Activated CD8-positive, alpha-beta T cell treated with anti-CD3 and anti-CD28 coated beads, Interleukin-2, amount 10 ng/mL, durations not matched to agents 7 days and 5 days (primary cell): ENCODE data around the gene SECISBP2L. TPM values are rescaled to one million over a fixed set of nuclear protein-coding genes. Genes with fewer than 3 reads are reported as not detected.

Experiments used
- ATAC-seq: fragments of 150-1000 bp; cut with Tn5 transposase; one replicate; pipeline ENCODE4 v1.10.0; 2021; ENCODE audit warnings: moderate library complexity
- CTCF ChIA-PET: fragments of 350-600 bp; sonication (Branson Sonifier 250); formaldehyde crosslinking; loops from one replicate; lab custom pipeline; 2021; ENCODE audit warnings: antibody characterized with exemption; lab: Charles Lee
- POLR2A ChIA-PET: fragments of 350-600 bp; sonication (Branson Sonifier 250); formaldehyde crosslinking; loops from one replicate; lab custom pipeline; 2021; ENCODE audit warnings: antibody characterized with exemption; lab: Charles Lee
- DNase-seq: peaks from one replicate; pipeline ENCODE4 v3.0.0-alpha.2; 2020
- H3K27ac Mint-ChIP-seq: one replicate; pipeline ENCODE4 v1.8.0; 2021; ENCODE audit warnings: mild to moderate bottlenecking, mixed read lengths
- H3K27me3 Mint-ChIP-seq: one replicate; pipeline ENCODE4 v1.8.0; 2021; ENCODE audit warnings: low read depth, mixed read lengths
- H3K36me3 Mint-ChIP-seq: one replicate; pipeline ENCODE4 v1.8.0; 2021; ENCODE audit warnings: low read depth, mixed read lengths
- H3K4me1 Mint-ChIP-seq: one replicate; pipeline ENCODE4 v1.8.0; 2021; ENCODE audit warnings: low read depth, mixed read lengths
- H3K4me3 Mint-ChIP-seq: one replicate; pipeline ENCODE4 v1.8.0; 2021; ENCODE audit warnings: mild to moderate bottlenecking, mixed read lengths
- H3K9me3 Mint-ChIP-seq: one replicate; pipeline ENCODE4 v1.8.0; 2022; ENCODE audit warnings: mixed read lengths; ENCODE audit not compliant: insufficient read depth
- total RNA-seq, 2 experiments: library from RNA; stranded (reverse); gene quantifications; one replicate each; pipeline ENCODE4 v1.2.3, GENCODE V29; 2021

SECISBP2L gene
- total RNA-seq, 2 experiments from 2014 or later: 28.3 to 29.2 TPM

- H3K4me3 Mint-ChIP-seq: peak overlapping the region; percentile 69
- ChIA-PET POLR2A (interaction anchor here (0.8 to 3.8 kb wide), 4 partner anchors 10 to 85 kb away, joined by 3 to 33 read pairs (median 5); partner anchors contain the start of genes EID1 and SECISBP2L), CTCF (interaction anchor here (1.1 to 9.2 kb wide), 4 partner anchors 12 to 102 kb away, joined by 4 to 123 read pairs (median 64); partner anchors contain the start of gene EID1)
- peaks cover 22% of the 10 kb centered on the region for H3K27me3 Mint-ChIP-seq
- H3K4me1 Mint-ChIP-seq: peaks cover 50% of the 10 kb centered on the region
- DNase-seq (peak; percentile 26), ATAC-seq (no peak)
- H3K36me3 Mint-ChIP-seq: peaks cover 6% of the 10 kb centered on the region
- H3K9me3 Mint-ChIP-seq: no peaks in the 10 kb centered on the region
- no peak overlapping the region for H3K27ac Mint-ChIP-seq
These were observed 83.4 kb downstream of the SECISBP2L start for GRCh38 chr15:48962662-48963523.

- POLR2A ChIA-PET: no interaction called here
- no peaks in the 10 kb centered on the region for H3K4me1 Mint-ChIP-seq
- CTCF ChIA-PET: no interaction called here
- no peak overlapping the region for H3K4me3 Mint-ChIP-seq
- no peaks in the 10 kb centered on the region for H3K36me3 Mint-ChIP-seq
- no peak overlapping the region for H3K27ac Mint-ChIP-seq
- no peaks in the 10 kb centered on the region for H3K9me3 Mint-ChIP-seq
- ATAC-seq (no peak), DNase-seq (no peak)
- peaks cover 21% of the 10 kb centered on the region for H3K27me3 Mint-ChIP-seq
These were observed 90.3 kb downstream of the SECISBP2L start for GRCh38 chr15:48955967-48956366.

DNA sequence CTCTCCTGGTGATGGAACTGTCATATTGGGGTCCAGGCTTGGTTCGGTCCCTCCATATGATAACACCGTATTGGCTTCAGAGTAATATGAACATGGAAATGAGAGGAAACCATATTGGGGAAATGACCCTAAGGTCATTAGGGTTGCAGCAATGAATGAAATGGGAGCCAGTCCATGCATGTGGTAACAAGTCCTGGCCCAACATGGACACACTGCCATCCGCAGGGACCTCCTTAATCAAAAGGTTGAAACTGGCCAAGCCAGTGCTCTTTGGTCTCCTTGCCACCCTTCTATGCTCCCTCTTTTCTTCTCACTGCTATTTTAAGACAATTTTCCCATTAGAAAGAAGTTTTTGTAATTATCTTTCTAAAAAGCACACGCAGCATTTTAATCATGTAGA, 90.9 kb downstream of the SECISBP2L start:
- Mint-ChIP-seq H3K27me3 (peaks cover 22% of the 10 kb centered on the region), H3K4me3 (no peak overlapping the region), H3K36me3 (no peaks in the 10 kb centered on the region), H3K27ac (no peak overlapping the region), H3K9me3 (no peaks in the 10 kb centered on the region), H3K4me1 (no peaks in the 10 kb centered on the region)
- CTCF ChIA-PET: no interaction called here
- POLR2A ChIA-PET: no interaction called here
- ATAC-seq (no peak), DNase-seq (no peak)

DNA sequence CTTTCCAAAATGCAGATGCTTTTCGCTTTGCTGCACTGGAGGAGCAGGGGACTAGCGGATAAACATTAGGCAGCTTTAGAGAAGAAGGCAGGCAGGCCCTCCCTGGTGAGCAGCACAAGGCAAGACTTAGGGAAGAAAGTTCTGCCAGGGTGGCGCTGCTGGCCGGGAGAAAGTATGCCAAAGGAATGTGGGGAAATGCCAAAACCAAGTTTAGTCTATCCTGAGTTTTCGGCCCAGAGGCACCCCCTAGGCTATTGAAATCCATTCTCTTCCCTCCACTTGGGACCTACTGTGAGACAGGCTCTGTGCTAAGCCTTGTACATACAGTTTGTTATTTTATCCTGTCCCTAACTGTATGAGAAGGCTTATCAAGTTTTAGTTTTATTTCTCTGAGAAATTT, 91.7 kb downstream of the SECISBP2L start:
- no peak for ATAC-seq
- Mint-ChIP-seq H3K27ac (no peak overlapping the region), H3K4me3 (no peak overlapping the region)

GRCh38 chr15:48946840-48947187, 99.4 kb downstream of the SECISBP2L start:
- H3K4me1 Mint-ChIP-seq: peaks cover 15% of the 10 kb centered on the region
- no peak overlapping the region for H3K27ac Mint-ChIP-seq
- H3K4me3 Mint-ChIP-seq: no peak overlapping the region
- peaks cover 17% of the 10 kb centered on the region for H3K27me3 Mint-ChIP-seq
- H3K9me3 Mint-ChIP-seq: no peaks in the 10 kb centered on the region
- DNase-seq (no peak), ATAC-seq (no peak)
- CTCF ChIA-PET: interaction anchor here (0.8 kb wide), 1 partner anchor 29 kb away, joined by 4 read pairs; no protein-coding TSS in a partner anchor
- POLR2A ChIA-PET: no interaction called here
- H3K36me3 Mint-ChIP-seq: no peaks in the 10 kb centered on the region

More for the DNA sequence above, 91.7 kb downstream of the SECISBP2L start:
- Mint-ChIP-seq H3K9me3 (no peaks in the 10 kb centered on the region), H3K27me3 (peaks cover 18% of the 10 kb centered on the region), H3K4me1 (no peaks in the 10 kb centered on the region), H3K36me3 (no peaks in the 10 kb centered on the region)
- ChIA-PET POLR2A (no interaction called here), CTCF (interaction anchor here (0.9 to 1.1 kb wide), 2 partner anchors 9 to 15 kb away, joined by 3 read pairs; partner anchors contain the start of gene SHC4)
- no peak for DNase-seq

GRCh38 chr15:48946074-48946839, 100.0 kb downstream of the SECISBP2L start:
- Mint-ChIP-seq H3K27me3 (peaks cover 15% of the 10 kb centered on the region), H3K4me1 (peaks cover 15% of the 10 kb centered on the region), H3K36me3 (no peaks in the 10 kb centered on the region), H3K27ac (no peak overlapping the region), H3K9me3 (no peaks in the 10 kb centered on the region), H3K4me3 (no peak overlapping the region)
- DNase-seq (no peak), ATAC-seq (no peak)
- CTCF ChIA-PET: interaction anchor here (1.3 to 3.4 kb wide), 2 partner anchors 19 to 29 kb away, joined by 5 to 20 read pairs; no protein-coding TSS in a partner anchor
- POLR2A ChIA-PET: interaction anchor here (1.1 kb wide), 1 partner anchor 68 kb away, joined by 3 read pairs; the partner anchor contains the start of gene EID1

DNA sequence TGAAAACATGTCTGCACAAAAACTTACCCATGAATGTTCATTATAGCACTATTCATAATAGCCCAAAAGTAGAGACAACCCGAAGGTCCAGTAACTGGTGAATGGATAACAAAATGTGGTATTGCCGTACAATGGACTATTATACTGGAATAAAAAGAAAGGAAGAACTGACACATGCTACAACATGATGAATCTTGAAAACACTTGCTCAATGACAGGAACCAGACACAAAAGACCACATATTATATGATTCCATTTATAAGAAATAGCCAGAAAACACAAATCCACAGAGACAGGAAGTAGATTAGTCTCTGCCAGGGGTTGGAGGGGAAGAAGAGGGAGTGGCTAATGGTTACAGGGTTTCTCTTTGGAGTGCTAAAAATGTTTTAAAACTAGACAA, 100.9 kb downstream of the SECISBP2L start:
- Mint-ChIP-seq H3K27ac (no peak overlapping the region), H3K36me3 (no peaks in the 10 kb centered on the region), H3K4me3 (no peak overlapping the region), H3K4me1 (peaks cover 15% of the 10 kb centered on the region), H3K27me3 (peaks cover 14% of the 10 kb centered on the region), H3K9me3 (no peaks in the 10 kb centered on the region)
- ChIA-PET CTCF (interaction anchor here (1.3 to 3.4 kb wide), 2 partner anchors 20 to 30 kb away, joined by 5 to 20 read pairs; no protein-coding TSS in a partner anchor), POLR2A (interaction anchor here (1.1 to 2.0 kb wide), 2 partner anchors 67 kb away, joined by 3 to 8 read pairs; partner anchors contain the start of gene EID1)
- DNase-seq (no peak), ATAC-seq (no peak)

DNA sequence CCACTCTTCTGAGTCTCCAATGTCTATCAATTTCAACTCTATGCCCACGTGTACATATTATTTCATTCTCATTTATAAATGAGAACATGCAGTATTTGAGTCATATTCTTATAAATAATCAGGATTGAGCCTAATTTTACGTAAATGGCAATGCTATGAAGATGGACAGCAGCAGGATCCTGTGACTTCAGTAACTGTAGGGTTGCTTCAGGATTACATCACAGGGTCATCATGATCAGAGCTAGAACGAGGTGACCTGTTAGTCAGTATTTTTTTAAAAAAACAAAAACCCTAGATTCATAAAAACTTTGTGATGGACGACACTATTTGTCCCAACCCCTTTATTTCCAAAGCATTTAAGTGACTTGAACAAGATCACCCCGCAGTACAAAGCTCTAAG, 104.3 kb downstream of the SECISBP2L start:
- POLR2A ChIA-PET: no interaction called here
- no peak for ATAC-seq
- peaks cover 15% of the 10 kb centered on the region for H3K4me1 Mint-ChIP-seq
- DNase-seq: no peak
- H3K9me3 Mint-ChIP-seq: no peaks in the 10 kb centered on the region
- H3K4me3 Mint-ChIP-seq: no peak overlapping the region
- H3K27ac Mint-ChIP-seq: no peak overlapping the region
- H3K27me3 Mint-ChIP-seq: peaks cover 14% of the 10 kb centered on the region
- no peaks in the 10 kb centered on the region for H3K36me3 Mint-ChIP-seq
- CTCF ChIA-PET: interaction anchor here (1.0 kb wide), 1 partner anchor 32 kb away, joined by 3 read pairs; no protein-coding TSS in a partner anchor

GRCh38 chr15:48940508-48940907, 105.7 kb downstream of the SECISBP2L start:
- Mint-ChIP-seq H3K9me3 (no peaks in the 10 kb centered on the region), H3K4me1 (peaks cover 4% of the 10 kb centered on the region), H3K27me3 (peaks cover 17% of the 10 kb centered on the region), H3K36me3 (no peaks in the 10 kb centered on the region), H3K27ac (no peak overlapping the region), H3K4me3 (no peak overlapping the region)
- DNase-seq (peak; percentile 38), ATAC-seq (peak; percentile 51)
- ChIA-PET CTCF (interaction anchor here (1.9 kb wide), 1 partner anchor 35 kb away, joined by 7 read pairs; no protein-coding TSS in a partner anchor), POLR2A (interaction anchor here (0.6 to 1.3 kb wide), 2 partner anchors 63 to 215 kb away, joined by 3 to 4 read pairs; partner anchors contain the start of genes COPS2 and EID1)

- CTCF ChIA-PET: interaction anchor here (0.6 to 1.9 kb wide), 5 partner anchors 14 to 36 kb away, joined by 3 to 7 read pairs (median 3); no protein-coding TSS in a partner anchor
- H3K9me3 Mint-ChIP-seq: no peaks in the 10 kb centered on the region
- no peak for ATAC-seq
- H3K36me3 Mint-ChIP-seq: no peaks in the 10 kb centered on the region
- DNase-seq: no peak
- POLR2A ChIA-PET: interaction anchor here (1.3 kb wide), 1 partner anchor 216 kb away, joined by 4 read pairs; the partner anchor contains the start of gene COPS2
- no peaks in the 10 kb centered on the region for H3K4me1 Mint-ChIP-seq
- H3K4me3 Mint-ChIP-seq: no peak overlapping the region
- no peak overlapping the region for H3K27ac Mint-ChIP-seq
- H3K27me3 Mint-ChIP-seq: peaks cover 25% of the 10 kb centered on the region
These were observed 106.6 kb downstream of the SECISBP2L start for GRCh38 chr15:48939648-48940047.
